HepG2 (cell line): Measurements from ENCODE around the gene SH2D2A. TPM values are rescaled to one million over a fixed set of nuclear protein-coding genes. Genes with fewer than 3 reads are reported as not detected.

Experiments
- CBFB ChIP-seq: sonication (generic); formaldehyde crosslinking; IDR thresholded peaks from 2 replicates; pipeline ENCODE4 v1.4.0; 2020; ENCODE audit warnings: missing genetic modification reagents
- RFXANK ChIP-seq: IDR thresholded peaks from 2 replicates; pipeline ENCODE4 v1.6.1; 2016
- ZMYM4 ChIP-seq: sonication (generic); formaldehyde crosslinking; IDR thresholded peaks from 2 replicates; pipeline ENCODE4 v1.8.1; 2023; ENCODE audit warnings: mild to moderate bottlenecking, missing genetic modification reagents
- ZNF660 ChIP-seq: sonication (generic); formaldehyde crosslinking; IDR thresholded peaks from 2 replicates; pipeline ENCODE4 v1.5.1; 2020; ENCODE audit warnings: mild to moderate bottlenecking, low read depth, missing genetic modification reagents, borderline replicate concordance
- ZNF761 ChIP-seq: sonication (generic); formaldehyde crosslinking; conservative IDR thresholded peaks from 2 replicates; pipeline ENCODE4 v1.4.0; 2020; ENCODE audit warnings: mild to moderate bottlenecking, missing genetic modification reagents
- ZSCAN9 ChIP-seq: IDR thresholded peaks from 2 replicates; pipeline ENCODE4 v1.6.1; 2016; ENCODE audit warnings: borderline replicate concordance
- polyA plus RNA-seq, 8 experiments: library from polyadenylated mRNA; depleted of rRNA in 3 of 8; stranded (reverse) in 7 of 8; unstranded in 1 of 8; fragments of >200 nt; fragmentation: Illumina TruSeq in 4 of 8; extraction: Trizol in 4 of 8; gene quantifications; 2 replicates each; pipeline versions ENCODE4 v1.2.1 to v1.2.3, GENCODE V29; 2011 to 2016; ENCODE audit warnings: low read depth in 4 of 8, missing spikeins in 1 of 8, mixed read lengths in 1 of 8; ENCODE audit not compliant: insufficient read depth in 1 of 8
- total RNA-seq, 5 experiments: library from RNA; depleted of rRNA; stranded (reverse); fragments of >200 nt; fragmentation: Illumina TruSeq; extraction: Trizol; gene quantifications; 2 replicates each; pipeline ENCODE4 v1.2.3, GENCODE V29; 2016; ENCODE audit warnings: low read depth in 1 of 5
- TF ChIP-seq, protein P1 (sequence below): sonication (generic); formaldehyde crosslinking; IDR thresholded peaks from 2 replicates; pipeline ENCODE4 v1.5.1; 2020; ENCODE audit warnings: mild to moderate bottlenecking, missing genetic modification reagents
- TF ChIP-seq, protein P2 (sequence below): sonication (generic); formaldehyde crosslinking; IDR thresholded peaks from 2 replicates; pipeline ENCODE4 v1.4.0; 2020; ENCODE audit warnings: missing genetic modification reagents, mild to moderate bottlenecking, borderline replicate concordance
- TF ChIP-seq, protein P3 (sequence below): IDR thresholded peaks from 2 replicates; pipeline ENCODE4 v1.6.1; 2016; ENCODE audit warnings: control low read depth
- TF ChIP-seq, protein P4 (sequence below), 2 experiments: sonication (generic) in 1 of 2; formaldehyde crosslinking in 1 of 2; IDR thresholded peaks; 2 replicates each; pipeline versions ENCODE4 v1.4.0 to v1.6.1; 2018 to 2020; ENCODE audit warnings: missing genetic modification reagents in 2 of 2, borderline replicate concordance in 1 of 2, low read depth in 1 of 2, mild to moderate bottlenecking in 1 of 2, missing biosample characterization in 1 of 2
- TF ChIP-seq, protein P5 (sequence below): sonication (generic); formaldehyde crosslinking; IDR thresholded peaks from 2 replicates; pipeline ENCODE4 v1.8.0; 2022; ENCODE audit warnings: mild to moderate bottlenecking, missing genetic modification reagents, moderate library complexity
- TF ChIP-seq, protein P6 (sequence below): sonication (generic); formaldehyde crosslinking; IDR thresholded peaks from 2 replicates; pipeline ENCODE4 v1.4.0; 2020; ENCODE audit warnings: missing genetic modification reagents, borderline replicate concordance

Gene SH2D2A
- total and polyA plus RNA-seq, 2 of the 13 experiments (the other 11 are each of a cell fraction or from before 2014, with no cell fraction given), result 0.57 to 0.73 TPM

DNA sequence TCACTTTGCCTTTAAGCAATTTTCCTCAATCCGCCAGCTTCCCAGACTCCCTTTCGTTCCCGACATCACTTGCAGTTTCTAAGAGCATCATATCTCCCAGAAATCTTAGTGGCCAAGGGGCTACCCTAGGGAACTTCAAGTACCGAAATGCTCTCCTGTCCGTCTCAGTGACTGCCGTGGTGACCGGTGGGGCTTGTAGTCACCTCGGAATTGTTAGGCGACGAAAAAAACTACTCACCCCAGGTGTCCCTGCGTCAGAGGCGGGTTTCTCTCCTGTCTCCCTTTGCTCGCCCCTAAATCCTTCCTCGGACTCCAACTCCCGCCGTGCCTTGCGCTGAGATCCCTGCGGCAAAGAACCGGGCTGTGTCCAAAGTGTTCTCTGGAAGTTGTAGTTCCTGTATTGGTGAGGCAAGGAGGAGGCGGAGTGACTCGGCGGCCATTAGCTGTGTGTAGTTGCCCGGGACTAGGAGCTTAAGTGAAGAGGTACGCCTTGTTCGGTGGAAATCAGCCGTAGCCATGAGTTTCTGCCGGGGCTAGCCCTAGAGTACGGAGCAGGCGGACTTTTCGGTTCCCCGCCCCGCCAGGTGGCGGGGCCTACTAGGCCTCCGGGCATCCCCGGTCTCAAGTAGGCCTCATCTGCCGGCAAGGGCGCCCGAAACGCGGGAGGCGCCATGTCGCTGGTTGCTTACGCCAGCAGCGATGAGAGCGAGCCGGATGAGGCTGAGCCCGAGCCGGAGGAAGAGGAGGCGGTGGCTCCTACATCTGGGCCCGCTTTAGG is 49.4 kb downstream of the SH2D2A start, which contains the start of gene PRCC (continued):
- TF ChIP-seq, protein P1, sequence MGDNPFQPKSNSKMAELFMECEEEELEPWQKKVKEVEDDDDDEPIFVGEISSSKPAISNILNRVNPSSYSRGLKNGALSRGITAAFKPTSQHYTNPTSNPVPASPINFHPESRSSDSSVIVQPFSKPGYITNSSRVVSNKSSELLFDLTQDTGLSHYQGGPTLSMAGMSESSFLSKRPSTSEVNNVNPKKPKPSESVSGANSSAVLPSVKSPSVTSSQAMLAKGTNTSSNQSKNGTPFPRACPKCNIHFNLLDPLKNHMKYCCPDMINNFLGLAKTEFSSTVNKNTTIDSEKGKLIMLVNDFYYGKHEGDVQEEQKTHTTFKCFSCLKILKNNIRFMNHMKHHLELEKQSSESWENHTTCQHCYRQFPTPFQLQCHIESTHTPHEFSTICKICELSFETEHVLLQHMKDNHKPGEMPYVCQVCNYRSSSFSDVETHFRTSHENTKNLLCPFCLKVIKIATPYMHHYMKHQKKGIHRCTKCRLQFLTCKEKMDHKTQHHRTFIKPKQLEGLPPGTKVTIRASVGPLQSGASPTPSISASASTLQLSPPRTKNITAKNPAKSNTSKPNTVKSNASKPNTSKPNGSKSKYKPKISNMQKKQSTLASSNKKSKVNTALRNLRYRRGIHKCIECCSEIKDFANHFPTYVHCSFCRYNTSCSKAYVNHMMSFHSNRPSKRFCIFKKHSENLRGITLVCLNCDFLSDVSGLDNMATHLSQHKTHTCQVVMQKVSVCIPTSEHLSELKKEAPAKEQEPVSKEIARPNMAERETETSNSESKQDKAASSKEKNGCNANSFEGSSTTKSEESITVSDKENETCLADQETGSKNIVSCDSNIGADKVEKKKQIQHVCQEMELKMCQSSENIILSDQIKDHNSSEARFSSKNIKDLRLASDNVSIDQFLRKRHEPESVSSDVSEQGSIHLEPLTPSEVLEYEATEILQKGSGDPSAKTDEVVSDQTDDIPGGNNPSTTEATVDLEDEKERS, result peak; percentile 76; the same call in 1 of the 2 replicates
- TF ChIP-seq, protein P2, sequence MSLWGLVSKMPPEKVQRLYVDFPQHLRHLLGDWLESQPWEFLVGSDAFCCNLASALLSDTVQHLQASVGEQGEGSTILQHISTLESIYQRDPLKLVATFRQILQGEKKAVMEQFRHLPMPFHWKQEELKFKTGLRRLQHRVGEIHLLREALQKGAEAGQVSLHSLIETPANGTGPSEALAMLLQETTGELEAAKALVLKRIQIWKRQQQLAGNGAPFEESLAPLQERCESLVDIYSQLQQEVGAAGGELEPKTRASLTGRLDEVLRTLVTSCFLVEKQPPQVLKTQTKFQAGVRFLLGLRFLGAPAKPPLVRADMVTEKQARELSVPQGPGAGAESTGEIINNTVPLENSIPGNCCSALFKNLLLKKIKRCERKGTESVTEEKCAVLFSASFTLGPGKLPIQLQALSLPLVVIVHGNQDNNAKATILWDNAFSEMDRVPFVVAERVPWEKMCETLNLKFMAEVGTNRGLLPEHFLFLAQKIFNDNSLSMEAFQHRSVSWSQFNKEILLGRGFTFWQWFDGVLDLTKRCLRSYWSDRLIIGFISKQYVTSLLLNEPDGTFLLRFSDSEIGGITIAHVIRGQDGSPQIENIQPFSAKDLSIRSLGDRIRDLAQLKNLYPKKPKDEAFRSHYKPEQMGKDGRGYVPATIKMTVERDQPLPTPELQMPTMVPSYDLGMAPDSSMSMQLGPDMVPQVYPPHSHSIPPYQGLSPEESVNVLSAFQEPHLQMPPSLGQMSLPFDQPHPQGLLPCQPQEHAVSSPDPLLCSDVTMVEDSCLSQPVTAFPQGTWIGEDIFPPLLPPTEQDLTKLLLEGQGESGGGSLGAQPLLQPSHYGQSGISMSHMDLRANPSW (CRISPR knock-in tag), result 0 out of 2 replicates have a peak, but pooled peaks have one; percentile 63
- no peak; the same call in none of the 2 replicates for TF ChIP-seq RFXANK (CRISPR knock-in tag)
- TF ChIP-seq, protein P3, sequence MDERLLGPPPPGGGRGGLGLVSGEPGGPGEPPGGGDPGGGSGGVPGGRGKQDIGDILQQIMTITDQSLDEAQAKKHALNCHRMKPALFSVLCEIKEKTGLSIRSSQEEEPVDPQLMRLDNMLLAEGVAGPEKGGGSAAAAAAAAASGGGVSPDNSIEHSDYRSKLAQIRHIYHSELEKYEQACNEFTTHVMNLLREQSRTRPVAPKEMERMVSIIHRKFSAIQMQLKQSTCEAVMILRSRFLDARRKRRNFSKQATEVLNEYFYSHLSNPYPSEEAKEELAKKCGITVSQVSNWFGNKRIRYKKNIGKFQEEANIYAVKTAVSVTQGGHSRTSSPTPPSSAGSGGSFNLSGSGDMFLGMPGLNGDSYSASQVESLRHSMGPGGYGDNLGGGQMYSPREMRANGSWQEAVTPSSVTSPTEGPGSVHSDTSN (CRISPR knock-in tag), result peak; percentile 33; the same call in 1 of the 2 replicates
- peak; percentile 30; the same call in 1 of the 2 replicates for TF ChIP-seq ZNF660 (CRISPR knock-in tag)
- peak; percentile 71; the same call in 1 of the 2 replicates for TF ChIP-seq ZMYM4 (CRISPR knock-in tag)
- TF ChIP-seq, protein P4, sequence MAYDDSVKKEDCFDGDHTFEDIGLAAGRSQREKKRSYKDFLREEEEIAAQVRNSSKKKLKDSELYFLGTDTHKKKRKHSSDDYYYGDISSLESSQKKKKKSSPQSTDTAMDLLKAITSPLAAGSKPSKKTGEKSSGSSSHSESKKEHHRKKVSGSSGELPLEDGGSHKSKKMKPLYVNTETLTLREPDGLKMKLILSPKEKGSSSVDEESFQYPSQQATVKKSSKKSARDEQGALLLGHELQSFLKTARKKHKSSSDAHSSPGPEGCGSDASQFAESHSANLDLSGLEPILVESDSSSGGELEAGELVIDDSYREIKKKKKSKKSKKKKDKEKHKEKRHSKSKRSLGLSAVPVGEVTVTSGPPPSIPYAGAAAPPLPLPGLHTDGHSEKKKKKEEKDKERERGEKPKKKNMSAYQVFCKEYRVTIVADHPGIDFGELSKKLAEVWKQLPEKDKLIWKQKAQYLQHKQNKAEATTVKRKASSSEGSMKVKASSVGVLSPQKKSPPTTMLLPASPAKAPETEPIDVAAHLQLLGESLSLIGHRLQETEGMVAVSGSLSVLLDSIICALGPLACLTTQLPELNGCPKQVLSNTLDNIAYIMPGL (CRISPR knock-in tag; IDR thresholded peaks at IDR 0.05; ENCODE audit: borderline replicate concordance in 1 of 2, low read depth in 1 of 2), result peak; percentile 83 to 97
- TF ChIP-seq ZNF761, result peak; percentile 21; the same call in 1 of the 2 replicates
- TF ChIP-seq, protein P5, sequence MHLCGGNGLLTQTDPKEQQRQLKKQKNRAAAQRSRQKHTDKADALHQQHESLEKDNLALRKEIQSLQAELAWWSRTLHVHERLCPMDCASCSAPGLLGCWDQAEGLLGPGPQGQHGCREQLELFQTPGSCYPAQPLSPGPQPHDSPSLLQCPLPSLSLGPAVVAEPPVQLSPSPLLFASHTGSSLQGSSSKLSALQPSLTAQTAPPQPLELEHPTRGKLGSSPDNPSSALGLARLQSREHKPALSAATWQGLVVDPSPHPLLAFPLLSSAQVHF (CRISPR knock-in tag), result no peak
- peak; percentile 38; the same call in 1 of the 2 replicates for TF ChIP-seq ZSCAN9 (CRISPR knock-in tag)
- TF ChIP-seq, protein P6, sequence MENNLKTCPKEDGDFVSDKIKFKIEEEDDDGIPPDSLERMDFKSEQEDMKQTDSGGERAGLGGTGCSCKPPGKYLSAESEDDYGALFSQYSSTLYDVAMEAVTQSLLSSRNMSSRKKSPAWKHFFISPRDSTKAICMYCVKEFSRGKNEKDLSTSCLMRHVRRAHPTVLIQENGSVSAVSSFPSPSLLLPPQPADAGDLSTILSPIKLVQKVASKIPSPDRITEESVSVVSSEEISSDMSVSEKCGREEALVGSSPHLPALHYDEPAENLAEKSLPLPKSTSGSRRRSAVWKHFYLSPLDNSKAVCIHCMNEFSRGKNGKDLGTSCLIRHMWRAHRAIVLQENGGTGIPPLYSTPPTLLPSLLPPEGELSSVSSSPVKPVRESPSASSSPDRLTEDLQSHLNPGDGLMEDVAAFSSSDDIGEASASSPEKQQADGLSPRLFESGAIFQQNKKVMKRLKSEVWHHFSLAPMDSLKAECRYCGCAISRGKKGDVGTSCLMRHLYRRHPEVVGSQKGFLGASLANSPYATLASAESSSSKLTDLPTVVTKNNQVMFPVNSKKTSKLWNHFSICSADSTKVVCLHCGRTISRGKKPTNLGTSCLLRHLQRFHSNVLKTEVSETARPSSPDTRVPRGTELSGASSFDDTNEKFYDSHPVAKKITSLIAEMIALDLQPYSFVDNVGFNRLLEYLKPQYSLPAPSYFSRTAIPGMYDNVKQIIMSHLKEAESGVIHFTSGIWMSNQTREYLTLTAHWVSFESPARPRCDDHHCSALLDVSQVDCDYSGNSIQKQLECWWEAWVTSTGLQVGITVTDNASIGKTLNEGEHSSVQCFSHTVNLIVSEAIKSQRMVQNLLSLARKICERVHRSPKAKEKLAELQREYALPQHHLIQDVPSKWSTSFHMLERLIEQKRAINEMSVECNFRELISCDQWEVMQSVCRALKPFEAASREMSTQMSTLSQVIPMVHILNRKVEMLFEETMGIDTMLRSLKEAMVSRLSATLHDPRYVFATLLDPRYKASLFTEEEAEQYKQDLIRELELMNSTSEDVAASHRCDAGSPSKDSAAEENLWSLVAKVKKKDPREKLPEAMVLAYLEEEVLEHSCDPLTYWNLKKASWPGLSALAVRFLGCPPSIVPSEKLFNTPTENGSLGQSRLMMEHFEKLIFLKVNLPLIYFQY (CRISPR knock-in tag), result peak; percentile 23; the same call in 1 of the 2 replicates
- TF ChIP-seq CBFB (CRISPR knock-in tag), result peak; percentile 72; the same call in 1 of the 2 replicates
